HG02763 (cell line): ENCODE measurements around the gene PABPN1L.

Experiments
- ATAC-seq: cut with Tn5 transposase; IDR thresholded peaks from one replicate; pipeline ENCODE4 v1.9.1; 2021; ENCODE audit warnings: mild to moderate bottlenecking, moderate library complexity; ENCODE audit not compliant: unreplicated experiment

The PABPN1L gene

DNA sequence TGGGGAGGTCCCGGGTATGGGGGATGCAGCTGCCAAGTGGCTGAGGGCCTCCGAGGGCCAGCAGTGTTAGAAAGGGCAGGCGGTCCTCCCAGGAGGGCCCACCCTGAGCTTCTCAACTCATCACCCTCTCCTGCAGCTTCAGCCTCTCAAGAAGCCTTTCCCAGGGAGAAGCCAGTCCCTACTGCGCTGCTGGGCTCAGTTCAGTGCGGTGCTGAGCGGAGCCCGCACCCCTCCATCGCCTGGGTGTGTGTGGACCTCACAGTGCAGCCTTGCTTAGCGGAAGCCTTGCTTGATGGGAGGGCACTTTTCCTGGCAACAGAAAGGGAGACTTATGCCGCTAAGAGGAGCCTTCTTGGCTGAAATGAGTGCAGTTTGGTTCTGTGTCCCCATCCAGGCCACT lies 51.2 kb downstream of the PABPN1L start:
- ATAC-seq, result no peak

DNA sequence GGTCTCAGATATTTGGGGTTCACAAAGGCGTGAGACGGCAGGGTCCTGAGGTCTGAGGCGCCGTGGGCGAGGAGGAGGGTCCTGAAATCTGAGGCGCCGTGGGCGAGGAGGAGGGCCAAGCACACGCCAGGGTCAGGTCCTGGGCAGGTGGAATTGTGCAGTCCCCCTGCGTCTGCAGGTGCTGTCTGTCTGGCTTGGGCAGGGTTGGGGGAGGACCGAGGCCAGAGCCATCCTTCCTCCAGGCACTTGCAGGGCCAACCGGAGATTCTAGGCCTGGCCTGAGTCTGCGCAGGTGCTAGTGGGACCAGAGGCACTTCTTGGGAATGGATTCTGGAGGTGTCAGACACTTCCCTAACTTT lies 52.3 kb downstream of the PABPN1L start:
- no peak for ATAC-seq
